HG03025 (cell line): Measurements from ENCODE around the gene CPSF3.

Source experiments
- ATAC-seq: cut with Tn5 transposase; IDR thresholded peaks from one replicate; pipeline ENCODE4 v1.9.1; 2021; ENCODE audit warnings: mild to moderate bottlenecking, moderate library complexity; ENCODE audit not compliant: unreplicated experiment, low FRiP score

CPSF3 gene

GRCh38 chr2:9462886-9463697 lies 39.6 kb downstream of the CPSF3 start:
- no peak for ATAC-seq

- ATAC-seq = no peak
Observed at GRCh38 chr2:9463698-9464034, 40.2 kb downstream of the CPSF3 start.

GRCh38 chr2:9465170-9465569 lies 41.7 kb downstream of the CPSF3 start:
- no peak for ATAC-seq

DNA sequence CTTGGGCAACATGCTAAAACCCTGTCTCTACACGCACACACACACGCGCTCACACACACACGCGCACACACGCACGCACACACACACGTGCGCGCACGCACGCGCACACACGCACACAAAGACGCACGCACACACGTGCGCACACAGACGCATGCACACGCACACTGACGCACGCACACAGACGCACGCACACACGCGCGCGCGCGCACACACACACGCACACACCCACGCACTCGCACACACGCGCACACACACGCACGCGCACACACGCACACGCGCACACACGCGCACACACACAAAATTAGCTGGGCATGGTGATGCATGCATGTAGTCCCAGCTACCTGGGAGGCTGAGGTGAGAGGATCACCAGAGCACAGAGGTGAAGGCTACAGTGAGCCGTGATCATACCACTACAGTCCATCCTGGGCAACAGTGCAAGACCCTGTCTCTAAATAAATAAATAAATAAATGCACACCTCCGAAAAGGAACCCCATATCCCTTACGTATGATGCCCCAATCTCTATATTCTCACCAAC lies 42.8 kb downstream of the CPSF3 start:
- no peak for ATAC-seq

- no peak for ATAC-seq
Observed at GRCh38 chr2:9467687-9468086, 44.2 kb downstream of the CPSF3 start.

GRCh38 chr2:9471206-9471605 lies 47.8 kb downstream of the CPSF3 start:
- ATAC-seq = no peak

DNA sequence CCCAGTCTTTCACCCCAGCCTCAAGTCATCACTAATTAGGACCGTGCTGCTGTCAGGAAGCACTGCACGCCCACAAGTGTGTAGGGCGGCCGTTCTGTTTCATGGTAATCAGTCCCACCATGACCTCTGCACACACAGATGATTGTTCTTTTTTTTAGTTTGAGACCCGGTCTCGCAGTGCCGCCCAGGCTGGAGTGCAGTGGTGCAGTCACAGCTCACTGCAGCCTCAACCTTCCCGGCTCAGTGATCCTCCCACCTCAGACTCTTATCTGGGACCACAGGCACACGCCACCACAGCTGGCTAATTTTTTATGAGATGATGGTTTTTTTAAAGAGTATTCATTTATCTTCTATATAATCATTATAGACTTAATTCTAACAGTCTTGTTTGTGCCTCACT lies 49.1 kb downstream of the CPSF3 start:
- no peak for ATAC-seq

DNA sequence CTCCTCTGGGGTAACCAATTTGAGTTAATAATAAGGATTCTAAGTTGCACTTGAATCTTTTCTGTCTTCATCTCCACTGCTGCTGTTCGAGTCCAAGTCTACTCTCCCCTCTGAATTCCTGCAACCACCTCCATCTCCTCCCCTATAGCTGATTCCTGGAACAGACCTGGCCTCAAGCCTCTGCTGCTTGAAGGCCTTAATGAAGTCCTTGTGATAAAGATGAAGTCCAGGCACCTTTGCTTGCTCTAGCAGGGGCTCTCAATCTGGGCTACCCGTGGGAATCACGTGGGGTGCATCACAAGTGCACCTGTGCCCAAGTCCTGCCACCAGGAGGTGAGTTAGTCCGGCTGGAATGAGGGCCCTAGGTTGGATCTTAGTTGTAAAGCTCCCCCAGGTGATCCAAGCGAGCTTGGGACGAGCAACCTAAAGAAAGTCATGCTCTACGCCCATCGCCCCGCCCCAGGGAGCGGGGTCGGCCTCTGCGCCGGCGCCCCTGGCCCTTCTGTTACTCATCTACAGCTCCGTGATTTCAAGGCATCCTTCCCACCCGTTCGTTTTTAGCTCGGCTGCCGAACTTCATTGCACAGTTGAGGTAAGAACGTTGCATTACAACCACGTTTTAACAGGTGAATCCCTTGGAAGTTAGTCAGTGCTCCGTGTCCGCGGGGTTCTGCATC lies 50.0 kb downstream of the CPSF3 start:
- ATAC-seq = no peak

DNA sequence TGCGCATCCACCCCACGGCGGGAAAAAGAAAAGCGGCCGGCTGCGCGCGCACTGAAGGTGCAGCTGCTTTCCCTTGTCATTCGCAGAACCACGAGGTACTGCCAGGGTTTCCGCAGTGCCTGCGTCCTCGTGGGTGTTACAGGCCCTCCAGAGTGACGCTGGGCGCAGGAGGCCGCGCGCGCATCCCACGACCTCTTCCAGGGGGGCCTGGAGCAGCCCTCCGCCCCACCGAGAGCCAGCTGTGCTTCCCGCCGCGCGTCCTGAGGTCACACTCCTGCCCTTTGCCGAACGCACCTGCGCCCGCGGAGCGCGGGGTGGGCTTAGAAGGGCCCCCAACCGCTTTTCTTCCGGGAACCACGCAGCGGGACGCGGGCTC lies 50.5 kb downstream of the CPSF3 start:
- ATAC-seq = peak; percentile 38

DNA sequence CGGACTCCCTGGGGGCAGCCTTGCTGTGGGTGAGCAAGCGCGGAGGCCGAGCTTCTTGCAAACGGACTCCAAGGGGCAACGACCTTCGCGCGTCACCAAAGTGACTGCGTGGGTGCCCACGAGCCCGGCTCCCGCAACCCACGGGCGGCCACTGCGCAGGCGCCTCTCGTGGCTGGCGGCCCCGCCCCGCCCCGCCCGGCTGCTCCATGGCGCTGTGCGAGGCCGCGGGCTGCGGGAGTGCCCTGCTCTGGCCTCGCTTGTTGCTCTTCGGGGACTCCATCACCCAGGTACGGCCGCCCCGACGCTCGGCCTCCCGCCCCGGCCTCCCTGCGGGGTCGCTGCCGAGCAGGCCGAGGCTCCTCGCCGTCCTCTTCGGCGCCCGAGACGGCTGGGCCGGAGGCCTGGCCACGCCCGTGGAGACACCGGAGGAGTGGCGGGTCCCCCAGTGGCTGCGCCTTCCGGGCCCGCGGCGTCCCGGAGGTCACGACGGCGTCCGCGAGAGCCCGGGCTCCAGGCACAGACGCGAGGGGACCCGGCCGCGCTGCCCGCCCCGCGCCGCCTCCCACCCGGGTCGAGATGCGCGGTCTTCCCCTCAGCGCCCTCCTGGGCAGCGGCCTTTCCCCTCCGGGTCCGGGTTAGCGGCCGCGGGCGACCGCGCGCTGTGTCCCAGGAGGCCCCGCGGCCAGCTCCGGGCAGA lies 51.1 kb downstream of the CPSF3 start, which contains the start of gene IAH1:
Gene IAH1 (plus strand): TSS at position 191 of the 697 bp plus-strand sequence. CDS start 16 bp downstream, at position 207.
- ATAC-seq = peak; percentile 74

- no peak for ATAC-seq
Observed at GRCh38 chr2:9477914-9478313, 54.5 kb downstream of the CPSF3 start.

DNA sequence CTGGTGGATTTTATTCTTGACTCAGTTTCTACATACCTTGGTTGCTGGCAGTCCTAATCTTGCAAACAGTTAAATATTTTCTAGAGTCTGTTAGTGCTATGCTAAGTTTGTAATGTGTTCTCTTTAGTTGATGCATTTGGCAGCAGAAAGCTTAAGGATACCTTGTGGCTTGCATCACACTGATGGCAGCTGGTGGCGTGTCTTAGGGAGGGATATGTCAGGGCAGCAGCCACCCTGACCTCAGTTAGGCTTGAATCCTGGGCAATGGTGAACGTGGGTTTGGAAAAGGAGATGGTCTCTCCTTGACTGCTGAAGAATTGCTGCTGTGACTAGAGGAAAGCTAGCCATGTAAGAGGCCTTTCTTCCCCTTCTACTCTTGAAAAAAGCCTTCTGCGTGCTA lies 55.1 kb downstream of the CPSF3 start:
- no peak for ATAC-seq

GRCh38 chr2:9480157-9480556 lies 56.7 kb downstream of the CPSF3 start:
- no peak for ATAC-seq

GRCh38 chr2:9483107-9483506 lies 59.7 kb downstream of the CPSF3 start:
- no peak for ATAC-seq

- ATAC-seq = no peak
Observed at GRCh38 chr2:9484533-9484932, 61.1 kb downstream of the CPSF3 start.

- ATAC-seq = no peak
Observed at GRCh38 chr2:9488583-9489547, 65.4 kb downstream of the CPSF3 start.

DNA sequence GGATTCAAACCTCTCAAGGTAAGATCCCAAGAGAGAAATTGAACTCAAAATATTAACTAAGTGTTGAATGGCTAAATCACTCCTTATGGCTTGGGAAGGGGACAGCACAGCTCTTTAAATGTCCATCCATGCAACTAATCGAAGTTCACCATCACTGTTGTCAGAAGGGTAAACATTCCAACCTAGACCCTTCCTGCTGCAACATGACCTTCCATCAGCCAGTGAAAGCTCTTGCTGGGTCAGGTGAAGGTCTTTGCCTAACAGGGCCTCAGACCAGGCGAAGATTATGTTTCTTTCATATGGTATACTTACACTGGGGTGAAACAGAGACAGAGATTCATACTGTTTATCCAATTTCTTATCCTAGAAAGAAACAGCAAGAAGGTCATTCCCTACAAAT lies 67.3 kb downstream of the CPSF3 start:
- ATAC-seq = no peak

DNA sequence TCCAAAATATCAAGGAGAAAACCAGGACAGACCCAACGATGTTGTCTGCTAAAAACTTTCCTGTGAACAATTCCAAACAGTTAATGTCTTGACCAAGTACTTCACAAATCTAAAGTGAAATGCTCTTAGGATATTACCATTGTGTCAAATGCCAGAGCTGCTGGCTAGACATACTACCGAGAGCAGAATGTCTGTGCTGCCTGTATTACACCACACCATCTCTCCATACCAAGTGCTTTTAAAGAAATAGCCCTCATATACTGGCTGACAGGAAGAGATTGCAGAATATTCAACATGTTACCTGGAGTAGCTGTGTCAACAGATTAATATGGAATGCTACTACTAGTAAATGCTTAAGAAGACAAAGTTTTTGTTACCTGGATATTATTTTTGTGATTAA lies 69.5 kb downstream of the CPSF3 start:
- ATAC-seq = no peak

GRCh38 chr2:9493478-9493877 lies 70.0 kb downstream of the CPSF3 start:
- ATAC-seq = no peak

- ATAC-seq = no peak
Observed at GRCh38 chr2:9494081-9494480, 70.6 kb downstream of the CPSF3 start.
